Renal cortical epithelial cell (primary cell): ENCODE measurements around the gene C19orf38. TPM values are rescaled to one million over a fixed set of nuclear protein-coding genes. Genes with fewer than 3 reads are reported as not detected.
A peak's percentile ranks its signal among the peaks of the same experiment; 100 is the strongest.
"Not testable (repeated sequence)": the region's sequence is repeated elsewhere in the genome, so short reads cannot be mapped to it uniquely, and the experiment has no call there.

Source experiments
- DNase-seq: peaks from one replicate; pipeline ENCODE4 v3.0.0-alpha.2; 2011; ENCODE audit warnings: low read depth
- total RNA-seq: library from RNA; depleted of rRNA; stranded (reverse); fragments of >200 nt; gene quantifications from 2 replicates; pipeline ENCODE4 v1.2.3, GENCODE V29; 2014

The C19orf38 gene
- total RNA-seq, 1 donor from 2014 or later, result 0.85 TPM

- DNase-seq, result no peak
These were observed 28.0 kb upstream of the C19orf38 start for GRCh38 chr19:10820173-10820572.

- DNase-seq, result no peak
These were observed 24.5 kb upstream of the C19orf38 start for GRCh38 chr19:10823690-10824089.

GRCh38 chr19:10826231-10826630, 22.0 kb upstream of the C19orf38 start:
- no peak for DNase-seq

- no peak for DNase-seq
These were observed 21.4 kb upstream of the C19orf38 start for GRCh38 chr19:10826846-10827245.

GRCh38 chr19:10828981-10829821, 19.0 kb upstream of the C19orf38 start:
- DNase-seq, result no peak

GRCh38 chr19:10829967-10830366, 18.2 kb upstream of the C19orf38 start:
- no peak for DNase-seq

- DNase-seq, result no peak
These were observed 17.8 kb upstream of the C19orf38 start for GRCh38 chr19:10830370-10830769.

GRCh38 chr19:10830931-10831779, 17.1 kb upstream of the C19orf38 start:
- DNase-seq, result no peak

GRCh38 chr19:10831987-10832938, 16.0 kb upstream of the C19orf38 start:
- no peak for DNase-seq

- DNase-seq, result no peak
These were observed 15.3 kb upstream of the C19orf38 start for GRCh38 chr19:10832939-10833296.

GRCh38 chr19:10835089-10835753, 13.0 kb upstream of the C19orf38 start:
- DNase-seq, result peak; percentile 99

GRCh38 chr19:10835754-10836478, 12.3 kb upstream of the C19orf38 start, which contains the start of gene TMED1:
Gene TMED1, minus strand, starts transcription at chr19:10836212. Its CDS starts 21 bp downstream, at chr19:10836191.
- DNase-seq, result peak; percentile 93

- DNase-seq, result no peak
These were observed 11.5 kb upstream of the C19orf38 start for GRCh38 chr19:10836479-10837330.

GRCh38 chr19:10837649-10838048, 10.6 kb upstream of the C19orf38 start:
- DNase-seq, result not testable (repeated sequence)

- DNase-seq, result no peak
These were observed 9.8 kb upstream of the C19orf38 start for GRCh38 chr19:10838377-10838776.

GRCh38 chr19:10839114-10840050, 8.8 kb upstream of the C19orf38 start:
- no peak for DNase-seq

GRCh38 chr19:10842788-10843187, 5.4 kb upstream of the C19orf38 start:
- no peak for DNase-seq

- DNase-seq, result no peak
These were observed 1.6 kb upstream of the C19orf38 start for GRCh38 chr19:10846500-10847202.
